SK-N-SH (cell line): ENCODE data around the gene OBSL1. TPM values are rescaled to one million over a fixed set of nuclear protein-coding genes. Genes with fewer than 3 reads are reported as not detected.

ENCODE experiments used
- CTCF ChIA-PET: fragments of 300-600, 350-600 bp; formaldehyde crosslinking; extraction: SDS; loops from one replicate; lab custom pipeline; 2021; lab: Yijun Ruan, JAX
- POLR2A ChIA-PET: fragments of 350-600 bp; sonication (Branson Sonifier 250); formaldehyde crosslinking; extraction: SDS; loops from one replicate; lab custom pipeline; 2020; ENCODE audit warnings: antibody characterized with exemption, inconsistent platforms; lab: Yijun Ruan, JAX
- DNase-seq: peaks from one replicate; pipeline ENCODE4 v3.0.0; 2012
- H2AFZ ChIP-seq: fragments of 200-600 bp; sonication (generic); 2 replicates; pipeline ENCODE4 v1.8.1; 2016; ENCODE audit warnings: antibody characterized with exemption, mild to moderate bottlenecking, low read depth
- H3F3A ChIP-seq: fragments of 200-600 bp; sonication (generic); replicated peaks from 2 replicates; pipeline ENCODE3; 2016; ENCODE audit warnings: antibody characterized with exemption, mild to moderate bottlenecking; ENCODE audit not compliant: insufficient read depth
- H3K27ac ChIP-seq, 2 experiments: fragments of 200-500 bp in 1 of 2; fragments of 200-600 bp in 1 of 2; sonication (Bioruptor generic) in 1 of 2; sonication (generic), shearing (Covaris generic) in 1 of 2; 2 replicates each; pipeline versions ENCODE4 v1.5.1 to v1.6.1; 2014 to 2016; ENCODE audit warnings: low read depth in 2 of 2, inconsistent platforms in 1 of 2, low read length in 1 of 2, mild to moderate bottlenecking in 1 of 2, mixed read lengths in 1 of 2
- H3K27me3 ChIP-seq: fragments of 200-600 bp; sonication (generic), shearing (Covaris generic); 2 replicates; pipeline ENCODE4 v1.6.1; 2016; ENCODE audit warnings: mixed run types; ENCODE audit not compliant: insufficient read depth
- H3K36me3 ChIP-seq, 2 experiments: fragments of 200-500 bp in 1 of 2; fragments of 200-600 bp in 1 of 2; sonication (Bioruptor generic) in 1 of 2; sonication (generic) in 1 of 2; replicated peaks in 1 of 2; 2 replicates each; pipeline versions ENCODE3 to v1.5.1; 2014 to 2016; ENCODE audit warnings: low read length in 1 of 2, mild to moderate bottlenecking in 1 of 2; ENCODE audit not compliant: insufficient read depth in 2 of 2, control insufficient read depth in 1 of 2
- H3K4me1 ChIP-seq, 2 experiments: fragments of 200-500 bp in 1 of 2; fragments of 200-600 bp in 1 of 2; sonication (Bioruptor generic) in 1 of 2; sonication (generic), shearing (Covaris generic) in 1 of 2; 2 replicates each; pipeline versions ENCODE4 v1.5.1 to v1.6.1; 2014 to 2016; ENCODE audit warnings: low read depth in 1 of 2, low read length in 1 of 2, mixed run types in 1 of 2; ENCODE audit not compliant: insufficient read depth in 2 of 2, control insufficient read depth in 1 of 2
- H3K4me2 ChIP-seq: fragments of 200-600 bp; sonication (generic), shearing (Covaris generic); 2 replicates; pipeline ENCODE4 v1.6.1; 2017; ENCODE audit warnings: mixed run types
- H3K4me3 ChIP-seq, 2 experiments: fragments of 200-500 bp in 1 of 2; fragments of 200-600 bp in 1 of 2; sonication (Bioruptor generic) in 1 of 2; sonication (generic), shearing (Covaris generic) in 1 of 2; 2 replicates each; pipeline versions ENCODE4 v1.5.1 to v1.8.1; 2014 to 2016; ENCODE audit warnings: low read depth in 2 of 2, inconsistent platforms in 1 of 2, low read length in 1 of 2, mild to moderate bottlenecking in 1 of 2, mixed read lengths in 1 of 2, moderate library complexity in 1 of 2
- H3K79me2 ChIP-seq: fragments of 200-600 bp; sonication (generic); 2 replicates; pipeline ENCODE4 v1.8.1; 2017; ENCODE audit warnings: mild to moderate bottlenecking; ENCODE audit not compliant: insufficient read depth
- H3K9ac ChIP-seq: fragments of 200-600 bp; sonication (generic); 2 replicates; pipeline ENCODE4 v1.6.1; 2017; ENCODE audit warnings: mixed run types
- H3K9me2 ChIP-seq: fragments of 200-600 bp; sonication (generic); 2 replicates; pipeline ENCODE4 v1.6.1; 2017; ENCODE audit warnings: mixed run types
- H3K9me3 ChIP-seq: fragments of 200-600 bp; sonication (generic); 2 replicates; pipeline ENCODE4 v1.6.1; 2017; ENCODE audit warnings: mixed run types, mild to moderate bottlenecking, moderate library complexity
- H4K20me1 ChIP-seq: fragments of 200-600 bp; sonication (generic); 2 replicates; pipeline ENCODE4 v1.6.1; 2017; ENCODE audit warnings: mild to moderate bottlenecking, mixed run types; ENCODE audit not compliant: insufficient read depth
- CTCF ChIP-seq: fragments of 200-600 bp; sonication (generic); IDR thresholded peaks from 2 replicates; pipeline ENCODE4 v1.6.1; 2017; ENCODE audit warnings: antibody characterized with exemption, mild to moderate bottlenecking, moderate library complexity
- FOSL2 ChIP-seq: IDR thresholded peaks from 2 replicates; pipeline ENCODE4 v1.4.0; 2012; ENCODE audit warnings: low read depth, mild to moderate bottlenecking, moderate library complexity, borderline replicate concordance
- GABPA ChIP-seq: IDR thresholded peaks from 2 replicates; pipeline ENCODE4 v1.4.0; 2012; ENCODE audit warnings: low read depth, mild to moderate bottlenecking
- IRF3 ChIP-seq: fragments of 150-350 bp; IDR thresholded peaks from 2 replicates; pipeline ENCODE4 v1.6.1; 2016; ENCODE audit warnings: mild to moderate bottlenecking, low read depth, low read length
- JUND ChIP-seq: IDR thresholded peaks from 2 replicates; pipeline ENCODE4 v1.4.0; 2012
- MXI1 ChIP-seq: IDR thresholded peaks from 2 replicates; pipeline ENCODE4 v1.6.1; 2012; ENCODE audit warnings: mild to moderate bottlenecking, low read depth, low read length, improper control_type of control experiment
- NRF1 ChIP-seq: IDR thresholded peaks from 2 replicates; pipeline ENCODE4 v1.6.1; 2012; ENCODE audit warnings: low read depth, mild to moderate bottlenecking, low read length
- PBX3 ChIP-seq: IDR thresholded peaks from 2 replicates; pipeline ENCODE4; 2012
- REST ChIP-seq: IDR thresholded peaks from 2 replicates; pipeline ENCODE4 v1.6.1; 2012; ENCODE audit warnings: mild to moderate bottlenecking, low read depth, low read length, moderate library complexity
- RXRA ChIP-seq: IDR thresholded peaks from 2 replicates; pipeline ENCODE4 v1.4.0; 2012; ENCODE audit warnings: low read depth, mild to moderate bottlenecking, borderline replicate concordance
- SMC3 ChIP-seq: IDR thresholded peaks from 2 replicates; pipeline ENCODE4 v1.6.1; 2012; ENCODE audit warnings: low read depth, low read length, improper control_type of control experiment
- TEAD4 ChIP-seq: IDR thresholded peaks from 2 replicates; pipeline ENCODE4 v1.4.0; 2012; ENCODE audit warnings: mild to moderate bottlenecking, borderline replicate concordance; ENCODE audit not compliant: insufficient read depth
- USF2 ChIP-seq: fragments of 150-350 bp; IDR thresholded peaks from 2 replicates; pipeline ENCODE4 v1.6.1; 2017; ENCODE audit warnings: antibody characterized with exemption, low read length, low read depth, borderline replicate concordance
- YY1 ChIP-seq: IDR thresholded peaks from 2 replicates; pipeline ENCODE4 v1.4.0; 2012; ENCODE audit warnings: low read depth, mild to moderate bottlenecking
- ZBTB33 ChIP-seq: IDR thresholded peaks from 2 replicates; pipeline ENCODE4 v1.4.0; 2012; ENCODE audit warnings: low read depth, borderline replicate concordance
- WGBS: methylation state at CpG from one replicate; pipeline ENCODE4 v1.1.6; 2017; ENCODE audit warnings: low lambda C conversion rate; 5-methylcytosine and 5-hydroxymethylcytosine counted together
- polyA plus RNA-seq, 3 experiments: library from polyadenylated mRNA; depleted of rRNA; stranded (reverse); fragments of >200 nt; gene quantifications; 2 replicates each; pipeline ENCODE4 v1.2.3, GENCODE V29; 2012

OBSL1 gene
- polyA plus RNA-seq, 1 of the 3 experiments (the other 2 are of a cell fraction): 93.0 TPM

- Histone ChIP-seq H3K4me1 (peaks cover 0 to 7% of the 10 kb centered on the region in 2 experiments; a peak in 1 of 4 replicates), H3K27me3 (no peaks in the 10 kb centered on the region), H3K79me2 (no peaks in the 10 kb centered on the region), H3K9ac (no peak overlapping the region), H3K9me3 (no peaks in the 10 kb centered on the region), H3K4me3 (no peak overlapping the region), H3K36me3 (peaks cover 9 to 28% of the 10 kb centered on the region in 2 experiments), H4K20me1 (peaks cover 10% of the 10 kb centered on the region), H2AFZ (no peak overlapping the region), H3K4me2 (no peak overlapping the region), H3K9me2 (no peaks in the 10 kb centered on the region), H3F3A (no peaks in the 10 kb centered on the region), H3K27ac (no peak overlapping the region)
- DNase-seq: no peak
- CTCF ChIA-PET: interaction anchor here (1.2 to 62.1 kb wide), 6 partner anchors 8 to 147 kb away, joined by 3 to 2824 read pairs (median 14); partner anchors contain the start of genes ASIC4 and GMPPA
- 88% methylated on average over 15 of the region's 16 CpGs for WGBS
- TF ChIP-seq PBX3 (no peak), MXI1 (no peak), TEAD4 (no peak), CTCF (no peak), YY1 (no peak), USF2 (no peak), JUND (no peak), RXRA (no peak), REST (no peak), NRF1 (no peak), SMC3 (no peak), IRF3 (no peak), ZBTB33 (no peak), FOSL2 (no peak), GABPA (no peak)
- POLR2A ChIA-PET: no interaction called here
These were observed 34.9 kb downstream of the OBSL1 start for GRCh38 chr2:219536425-219536824.
